Jurkat, Clone E6-1 (cell line): ENCODE measurements around the gene SORBS1.
A peak's percentile ranks its signal among the peaks of the same experiment; 100 is the strongest.

Experiments
- DNase-seq: peaks from one replicate; pipeline ENCODE4 v3.0.0-alpha.2; 2011; ENCODE audit warnings: low read depth, low spot score
- H3K4me3 ChIP-seq: 2 replicates; pipeline ENCODE4 v1.5.1; 2011; ENCODE audit warnings: mild to moderate bottlenecking, low read length, control low read depth, moderate library complexity

The SORBS1 gene

DNA sequence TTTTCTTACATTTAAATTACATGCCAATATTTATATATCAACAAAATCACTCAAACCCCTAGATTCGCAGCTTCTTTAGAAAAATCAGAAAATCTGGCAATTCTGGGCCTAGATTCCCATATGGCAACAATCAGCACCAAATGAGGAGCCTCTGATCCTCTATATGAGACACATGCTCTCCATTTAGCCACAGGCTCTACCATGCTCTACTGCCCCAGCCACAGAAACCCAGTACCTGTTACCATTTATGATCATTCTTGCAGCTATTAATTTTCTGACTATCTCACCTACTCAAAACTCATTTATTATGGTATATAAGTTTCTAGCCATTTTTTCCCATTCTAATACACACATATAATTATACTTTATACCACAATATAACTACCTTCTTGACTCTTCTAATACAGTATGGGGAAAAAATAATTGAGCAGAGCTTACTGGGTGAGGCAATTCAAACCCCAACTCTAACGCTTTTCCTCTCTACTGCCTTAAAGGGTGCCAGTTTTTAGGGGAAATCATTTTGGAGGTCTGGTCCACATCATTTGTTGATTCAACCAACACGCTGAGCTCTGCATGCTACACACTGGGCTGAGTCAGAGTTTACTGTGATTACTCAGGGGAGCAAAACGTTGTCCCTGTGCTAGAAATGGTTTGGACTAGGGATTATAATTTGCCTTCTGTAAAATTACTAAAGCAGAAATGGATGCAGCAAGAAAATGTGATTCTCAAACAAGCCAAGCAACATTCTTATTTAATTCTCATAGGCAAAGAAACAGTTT is 281.9 kb downstream of the SORBS1 start:
- no peak for DNase-seq
- no peak overlapping the region for H3K4me3 ChIP-seq

DNA sequence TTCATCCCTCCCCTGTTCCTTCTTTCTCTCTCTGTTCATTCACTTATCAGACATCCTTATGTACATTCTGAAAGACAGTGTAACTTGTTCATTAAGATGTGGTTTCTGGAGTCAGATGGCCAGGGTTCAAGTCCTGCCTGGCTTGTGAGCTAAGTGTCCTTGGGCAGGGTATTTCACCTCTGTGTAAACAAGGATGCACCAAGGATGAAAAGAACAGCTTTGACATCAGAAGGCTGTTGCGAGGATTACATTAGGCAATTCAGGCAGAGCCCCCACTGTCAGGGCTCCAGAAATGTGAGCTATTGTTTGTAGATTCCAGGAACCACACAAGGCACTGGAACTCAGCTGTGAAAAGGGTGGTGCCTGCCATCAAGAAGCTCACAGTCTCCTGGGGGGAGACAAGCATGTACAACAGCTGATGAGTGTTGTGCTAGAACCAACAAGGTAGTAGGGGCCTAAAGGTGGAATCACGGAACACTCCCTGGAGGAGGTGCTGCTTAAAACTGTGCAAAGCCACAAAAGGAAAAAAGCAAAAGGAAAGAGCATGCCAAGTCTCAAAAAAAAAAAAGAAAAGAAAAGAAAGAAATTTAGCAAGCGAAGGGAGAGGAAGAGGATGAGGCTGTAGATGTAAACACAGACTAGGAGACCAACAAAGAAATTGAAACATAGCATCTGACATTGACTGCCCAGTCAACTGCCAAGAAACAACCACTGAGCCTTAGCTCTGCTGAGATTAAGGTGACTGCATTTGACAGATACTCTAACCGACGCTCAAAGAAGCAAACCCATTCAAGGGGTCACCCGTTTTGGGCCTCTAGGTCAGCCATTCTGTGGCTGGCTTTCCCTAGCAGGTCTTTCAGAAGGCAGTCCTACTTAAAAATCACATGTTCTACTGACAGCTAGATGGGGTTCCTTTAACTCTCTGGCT is 282.8 kb downstream of the SORBS1 start:
- DNase-seq, result no peak

DNA sequence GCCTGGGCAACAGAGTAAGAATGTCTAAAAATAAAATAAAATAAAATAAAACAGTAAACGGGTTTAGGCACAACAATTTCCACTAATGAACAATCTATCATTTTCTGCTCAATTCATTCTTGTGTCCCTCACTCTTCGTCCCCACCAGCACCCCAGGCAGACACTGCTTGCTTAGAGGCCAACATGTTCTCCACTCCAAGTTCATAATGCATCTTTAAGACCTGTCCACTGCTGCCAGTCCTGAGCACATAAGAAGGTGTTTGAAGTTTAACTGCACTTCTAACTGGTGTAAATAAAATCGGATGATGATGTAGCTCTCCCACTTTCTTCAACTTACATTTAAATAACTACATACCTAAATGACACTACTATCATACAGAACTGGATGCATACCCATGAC is 283.6 kb downstream of the SORBS1 start:
- H3K4me3 ChIP-seq, result no peak overlapping the region
- no peak for DNase-seq

More for the DNA sequence above, 282.8 kb downstream of the SORBS1 start:
- no peak overlapping the region for H3K4me3 ChIP-seq

DNA sequence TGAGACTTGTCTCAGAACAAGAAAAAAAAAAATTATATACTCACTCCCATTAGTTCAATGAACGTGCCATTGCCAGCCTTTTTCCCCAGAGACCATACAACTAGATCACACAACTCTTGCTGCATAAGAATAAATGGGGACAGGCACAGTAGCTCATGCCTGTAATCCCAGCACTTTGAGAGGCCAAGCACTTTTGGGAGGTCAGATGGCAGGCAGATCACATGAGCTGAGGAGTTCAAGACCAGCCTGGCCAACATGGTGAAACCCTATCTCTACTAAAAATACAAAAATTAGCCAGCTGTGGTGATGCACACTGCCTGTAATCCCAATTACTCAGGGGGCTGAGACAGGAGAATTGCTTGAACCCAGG is 284.0 kb downstream of the SORBS1 start:
- no peak overlapping the region for H3K4me3 ChIP-seq
- DNase-seq, result no peak

DNA sequence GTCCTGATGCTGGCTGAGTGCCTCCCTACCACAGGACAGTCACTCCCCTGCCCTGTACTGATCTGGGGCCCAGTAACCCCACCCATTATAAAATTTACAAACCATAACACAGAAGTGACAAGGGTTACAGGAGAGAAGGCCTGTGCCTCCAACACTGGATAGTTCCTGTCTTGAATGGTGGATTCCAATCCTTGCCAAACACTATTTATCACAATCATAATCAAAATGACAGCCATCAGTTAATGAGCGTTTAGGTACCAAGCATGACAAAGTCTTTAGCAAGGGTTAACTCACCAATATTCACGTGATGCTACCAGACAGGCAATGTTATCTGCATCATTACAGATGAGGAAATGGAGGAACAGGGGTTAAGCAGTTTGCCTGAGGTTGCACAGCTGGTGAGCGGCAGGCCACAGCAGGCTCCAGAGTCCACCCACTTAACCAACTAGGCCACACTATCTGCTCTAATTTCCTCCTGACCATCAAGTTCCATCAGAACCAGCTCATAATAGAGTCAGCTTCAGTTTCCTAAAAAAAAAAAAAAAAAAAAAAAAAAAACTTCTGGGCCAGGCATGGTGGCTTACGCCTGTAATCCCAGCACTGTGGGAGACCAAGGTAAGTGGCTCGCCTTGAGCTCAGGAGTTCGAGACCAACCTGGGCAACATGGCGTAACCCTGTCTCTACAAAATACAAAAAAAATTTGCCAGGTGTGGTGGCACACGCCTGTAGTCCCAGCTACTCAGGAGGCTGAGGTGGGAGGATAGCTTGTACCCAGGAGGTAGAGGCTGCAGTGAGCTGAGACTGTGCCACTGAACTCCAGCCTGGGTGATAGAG is 284.6 kb downstream of the SORBS1 start:
- no peak overlapping the region for H3K4me3 ChIP-seq
- peak; percentile 79 for DNase-seq

DNA sequence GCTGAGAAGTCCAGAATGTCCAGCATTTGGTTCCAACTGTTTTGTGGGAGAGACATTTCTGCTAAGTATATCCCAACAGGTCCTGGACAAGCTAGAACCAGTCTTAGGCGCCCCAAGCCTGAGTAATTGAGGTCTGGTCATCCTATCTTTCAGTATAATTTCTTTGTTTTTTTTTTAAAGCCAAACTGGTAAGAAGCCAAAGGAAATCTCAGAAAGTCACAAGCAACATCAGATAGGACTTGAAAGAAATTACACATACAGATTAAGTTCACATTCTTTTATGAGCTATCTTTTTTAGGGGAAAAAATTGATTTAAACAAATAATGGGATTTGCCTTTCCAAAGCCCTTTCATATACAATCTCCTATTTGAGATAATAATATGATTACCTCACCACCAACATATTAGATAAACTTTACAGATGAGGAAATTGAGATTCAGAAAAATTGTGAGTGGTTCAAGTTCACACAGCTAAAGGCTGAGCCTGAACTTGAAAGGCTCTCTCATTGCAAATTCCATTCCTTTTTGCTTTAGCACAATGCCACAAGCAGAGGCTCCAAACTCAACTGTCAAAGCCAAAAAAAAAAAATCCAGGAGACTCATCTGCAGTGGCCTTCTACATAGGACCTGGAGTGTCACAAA is 285.3 kb downstream of the SORBS1 start:
- DNase-seq, result no peak
- no peak overlapping the region for H3K4me3 ChIP-seq

DNA sequence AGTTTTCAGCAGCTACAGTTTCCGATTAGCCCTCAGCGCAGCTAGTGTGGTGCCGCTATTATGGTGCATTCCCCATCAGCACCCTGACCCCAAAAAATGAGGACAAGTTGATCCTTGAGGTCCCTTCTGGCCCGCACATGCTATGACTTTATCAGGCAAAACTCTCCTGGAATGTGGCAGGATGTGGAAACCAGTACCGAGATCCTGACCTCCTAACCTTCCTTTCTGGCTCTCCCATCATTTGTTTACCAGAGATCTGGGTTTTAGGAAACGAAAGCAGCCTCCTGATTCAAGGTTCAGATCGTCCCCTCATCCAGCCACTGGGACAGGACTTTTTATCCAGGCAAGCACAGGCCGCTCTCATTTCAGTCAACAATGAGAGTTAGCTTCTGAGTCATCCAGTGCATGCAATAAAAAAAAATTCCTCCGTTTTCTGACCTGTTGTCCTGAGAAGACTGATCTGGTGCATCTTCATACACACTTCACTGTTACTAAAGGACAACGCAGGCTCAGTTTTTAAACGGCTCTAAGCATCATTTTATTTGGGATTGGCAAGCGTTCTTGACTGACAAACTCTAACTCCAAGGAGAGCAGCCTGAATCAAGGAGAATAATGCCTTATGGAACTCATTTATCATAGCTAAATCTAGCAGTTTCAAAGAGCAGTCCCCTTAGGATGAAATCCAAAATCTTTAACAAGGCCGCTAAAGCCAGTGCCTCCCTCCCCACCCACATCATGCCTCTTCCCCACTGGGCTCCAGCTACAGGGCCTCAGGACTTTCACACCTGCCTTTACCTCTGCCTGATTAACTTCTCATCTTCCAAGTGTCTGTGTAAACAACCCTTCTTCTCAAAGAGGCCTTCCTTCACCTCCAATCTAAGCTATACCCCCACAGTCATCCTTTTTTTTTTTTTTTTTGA is 287.5 kb downstream of the SORBS1 start:
- DNase-seq, result no peak
- H3K4me3 ChIP-seq, result no peak overlapping the region

DNA sequence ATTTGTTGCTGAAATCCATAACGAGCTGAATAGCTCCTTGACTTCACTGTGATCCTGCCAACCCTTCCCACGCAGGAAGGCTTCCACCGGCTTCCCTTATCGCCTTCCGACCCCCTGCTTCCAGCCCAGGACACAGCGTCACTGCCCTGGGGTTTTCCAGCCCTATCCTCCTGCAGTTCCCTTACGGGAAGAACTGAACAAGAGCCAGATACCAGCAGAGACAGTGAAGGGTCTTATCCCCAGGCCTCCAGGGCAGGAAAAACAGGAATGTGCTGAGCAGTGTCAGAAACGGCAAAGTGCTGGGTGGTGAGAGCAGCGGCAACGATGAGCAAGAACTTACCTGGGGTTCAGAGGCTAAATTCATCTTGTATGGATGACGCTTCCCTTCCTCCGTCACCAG is 292.7 kb downstream of the SORBS1 start:
- no peak for DNase-seq
- no peak overlapping the region for H3K4me3 ChIP-seq

DNA sequence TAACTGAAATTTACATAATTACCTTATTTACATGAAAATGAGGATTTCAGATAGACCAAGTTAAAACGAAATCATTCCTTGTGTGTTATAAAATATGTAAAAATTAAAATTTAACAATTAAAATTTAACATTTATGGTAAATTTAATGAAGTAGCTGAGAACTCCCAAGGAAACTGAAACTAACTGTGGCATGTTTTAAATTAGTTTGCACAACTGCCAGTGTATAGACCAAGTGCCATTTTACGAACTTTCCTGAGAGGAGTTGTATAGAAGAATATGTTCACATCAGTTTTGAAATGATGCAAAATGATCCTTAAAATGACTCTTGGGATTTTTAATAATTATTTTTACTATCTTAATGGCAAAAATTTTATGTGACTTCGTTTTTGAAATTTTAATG is 293.9 kb downstream of the SORBS1 start:
- DNase-seq, result no peak
- no peak overlapping the region for H3K4me3 ChIP-seq

DNA sequence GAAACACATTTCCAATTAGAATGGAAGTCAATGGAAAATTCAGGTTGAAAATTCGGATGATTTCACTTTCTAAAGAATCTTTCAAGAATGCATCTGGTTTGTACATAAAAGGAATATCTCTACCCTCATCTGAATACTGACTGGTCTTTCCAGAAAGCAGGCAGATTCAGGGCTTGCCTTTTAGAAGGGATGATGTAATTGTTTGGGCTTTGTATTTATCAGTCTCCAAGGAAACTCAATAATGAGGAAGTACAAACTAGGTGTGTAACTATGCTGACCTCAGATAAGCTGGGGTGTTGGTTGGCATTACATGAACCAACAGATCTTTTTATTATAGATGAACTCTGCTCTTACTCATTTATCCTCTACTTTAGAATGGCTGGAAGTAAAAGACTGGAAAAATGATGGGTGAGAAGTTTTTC is 294.5 kb downstream of the SORBS1 start:
- DNase-seq, result no peak
- no peak overlapping the region for H3K4me3 ChIP-seq

DNA sequence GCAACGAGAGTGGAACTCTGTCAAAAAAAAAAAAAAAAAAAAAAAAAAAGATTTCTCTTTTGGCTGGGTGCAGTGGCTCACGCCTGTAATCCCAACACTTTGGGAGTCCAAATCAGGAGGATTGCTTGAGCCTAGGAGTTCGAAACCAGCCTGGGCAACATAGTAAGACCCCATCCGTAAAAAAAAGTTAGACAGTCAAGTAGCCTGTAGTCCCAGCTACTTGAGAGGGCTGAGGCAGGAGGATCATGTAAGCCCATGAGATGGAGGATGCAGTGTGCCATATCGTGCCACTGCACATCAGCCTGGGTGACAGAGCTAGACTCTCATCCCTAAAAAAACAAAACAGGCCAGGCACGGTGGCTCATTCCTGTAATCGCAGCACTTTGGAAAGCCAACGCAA is 295.6 kb downstream of the SORBS1 start:
- DNase-seq, result no peak
- no peak overlapping the region for H3K4me3 ChIP-seq

DNA sequence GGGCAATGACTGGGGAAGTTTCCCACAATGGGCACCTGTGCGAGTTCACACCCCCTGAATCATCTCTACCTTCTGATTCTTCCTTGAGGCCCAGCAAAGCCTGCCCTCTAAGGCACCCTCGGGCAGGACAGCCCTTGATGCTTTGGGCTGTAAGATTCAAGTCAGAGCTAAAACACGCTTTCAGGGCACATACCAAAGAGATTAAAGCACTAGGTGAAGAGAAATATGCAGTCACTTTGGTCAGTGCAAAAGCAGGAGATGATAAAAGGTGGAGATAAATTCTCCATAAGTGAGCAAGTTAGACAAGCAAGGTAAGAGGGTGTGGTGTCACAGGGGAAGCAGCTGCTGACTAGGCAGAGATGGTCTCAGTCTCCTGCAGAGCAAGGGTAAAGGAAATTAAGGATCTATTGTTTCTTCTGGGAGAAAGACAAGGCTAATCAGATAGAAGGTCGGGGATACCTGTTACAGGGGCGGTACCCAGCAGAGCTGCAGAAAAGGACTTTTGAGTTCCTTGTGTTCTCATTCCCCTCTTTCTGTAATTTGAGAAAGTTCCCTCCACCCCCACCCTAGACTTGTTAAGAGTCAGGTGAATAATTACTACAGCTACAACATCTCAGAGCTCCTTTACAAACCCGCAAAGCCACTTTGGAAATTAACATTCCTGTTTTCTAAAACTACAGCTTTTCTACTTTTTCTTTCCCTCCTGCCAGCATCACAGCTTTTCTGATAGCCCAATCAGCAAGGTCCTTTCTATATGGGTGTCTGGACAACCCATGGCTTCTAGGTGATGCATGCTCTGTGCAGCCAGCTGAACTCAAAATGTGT is 296.7 kb downstream of the SORBS1 start:
- H3K4me3 ChIP-seq, result no peak overlapping the region
- no peak for DNase-seq

DNA sequence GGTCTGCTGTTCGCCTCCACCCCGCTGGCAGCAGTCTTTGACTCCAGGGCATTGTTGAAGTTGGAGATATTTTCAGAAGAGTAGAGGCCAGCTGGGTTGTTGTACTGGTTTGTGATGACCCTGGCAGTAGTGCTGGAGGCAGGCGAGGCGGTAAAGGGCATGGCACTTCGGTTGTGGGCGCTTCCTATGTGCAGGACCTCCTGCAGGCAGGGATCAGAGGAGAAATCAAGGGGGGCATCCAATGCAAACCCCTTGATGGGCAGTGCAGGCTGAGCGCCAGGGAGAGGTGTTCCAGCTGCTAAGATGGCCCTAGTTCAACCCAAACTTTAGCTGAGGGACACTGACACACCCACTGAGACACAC is 297.3 kb downstream of the SORBS1 start:
- no peak for DNase-seq
- H3K4me3 ChIP-seq, result no peak overlapping the region

DNA sequence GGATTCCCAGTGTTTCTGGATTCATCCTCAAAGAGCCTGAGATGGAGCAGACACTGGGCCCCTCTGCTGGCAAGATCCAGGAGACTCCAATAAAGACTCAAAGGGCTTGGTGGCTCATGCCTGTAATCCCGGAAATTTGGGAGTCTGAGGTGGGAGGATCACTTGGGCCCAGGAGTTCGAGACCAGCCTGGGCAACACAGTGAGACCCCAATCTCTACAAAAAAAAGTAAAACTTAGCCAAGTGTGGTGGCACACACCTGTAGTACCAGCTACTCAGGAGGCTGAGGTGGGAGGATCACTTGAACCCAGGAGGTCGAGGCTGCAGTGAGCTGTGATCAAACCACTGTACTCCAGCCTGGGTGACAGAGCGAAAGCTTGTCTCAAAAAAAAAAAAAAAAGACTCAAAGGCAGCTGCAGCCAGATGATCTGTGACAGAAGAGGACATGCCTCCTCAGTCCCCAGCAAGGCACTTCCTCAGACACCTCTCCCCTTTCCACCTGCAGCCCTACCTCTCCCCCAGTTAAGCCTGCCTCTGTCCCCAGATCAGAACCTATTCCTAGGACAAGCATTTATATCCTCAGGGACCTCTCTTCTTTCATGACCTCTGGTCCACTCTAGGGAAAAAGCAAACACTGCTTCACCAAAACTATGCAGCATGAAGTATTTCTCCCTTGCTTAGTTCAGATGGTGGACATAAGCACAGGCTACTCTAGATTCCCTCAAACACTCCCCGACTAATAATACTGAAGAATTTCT is 298.2 kb downstream of the SORBS1 start:
- no peak overlapping the region for H3K4me3 ChIP-seq
- no peak for DNase-seq

DNA sequence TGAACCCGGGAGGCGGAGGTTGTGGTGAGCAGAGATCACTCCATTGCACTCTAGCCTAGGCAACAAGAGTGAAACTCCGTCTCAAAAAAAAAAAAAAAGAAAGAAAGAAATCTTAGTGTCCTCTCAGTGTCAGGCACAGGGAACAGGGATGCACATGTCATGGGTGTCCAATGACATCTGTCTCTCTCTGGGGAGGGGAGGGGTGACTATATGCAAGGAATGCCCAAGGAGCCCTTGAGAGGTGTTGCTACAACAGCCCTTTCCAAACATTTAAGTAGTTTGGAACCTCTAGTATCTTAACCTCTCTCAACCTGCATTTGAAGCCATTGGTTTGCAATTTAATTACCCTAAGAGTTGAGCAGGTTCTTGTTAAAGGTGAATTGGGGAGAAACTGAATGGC is 299.2 kb downstream of the SORBS1 start:
- DNase-seq, result no peak
- H3K4me3 ChIP-seq, result no peak overlapping the region
